HG03432 (cell line): ENCODE data around the gene KCNMA1.

Experiments used
- ATAC-seq: cut with Tn5 transposase; IDR thresholded peaks from one replicate; pipeline ENCODE4 v1.9.1; 2021; ENCODE audit warnings: mild to moderate bottlenecking, moderate library complexity; ENCODE audit not compliant: unreplicated experiment

KCNMA1 gene

DNA sequence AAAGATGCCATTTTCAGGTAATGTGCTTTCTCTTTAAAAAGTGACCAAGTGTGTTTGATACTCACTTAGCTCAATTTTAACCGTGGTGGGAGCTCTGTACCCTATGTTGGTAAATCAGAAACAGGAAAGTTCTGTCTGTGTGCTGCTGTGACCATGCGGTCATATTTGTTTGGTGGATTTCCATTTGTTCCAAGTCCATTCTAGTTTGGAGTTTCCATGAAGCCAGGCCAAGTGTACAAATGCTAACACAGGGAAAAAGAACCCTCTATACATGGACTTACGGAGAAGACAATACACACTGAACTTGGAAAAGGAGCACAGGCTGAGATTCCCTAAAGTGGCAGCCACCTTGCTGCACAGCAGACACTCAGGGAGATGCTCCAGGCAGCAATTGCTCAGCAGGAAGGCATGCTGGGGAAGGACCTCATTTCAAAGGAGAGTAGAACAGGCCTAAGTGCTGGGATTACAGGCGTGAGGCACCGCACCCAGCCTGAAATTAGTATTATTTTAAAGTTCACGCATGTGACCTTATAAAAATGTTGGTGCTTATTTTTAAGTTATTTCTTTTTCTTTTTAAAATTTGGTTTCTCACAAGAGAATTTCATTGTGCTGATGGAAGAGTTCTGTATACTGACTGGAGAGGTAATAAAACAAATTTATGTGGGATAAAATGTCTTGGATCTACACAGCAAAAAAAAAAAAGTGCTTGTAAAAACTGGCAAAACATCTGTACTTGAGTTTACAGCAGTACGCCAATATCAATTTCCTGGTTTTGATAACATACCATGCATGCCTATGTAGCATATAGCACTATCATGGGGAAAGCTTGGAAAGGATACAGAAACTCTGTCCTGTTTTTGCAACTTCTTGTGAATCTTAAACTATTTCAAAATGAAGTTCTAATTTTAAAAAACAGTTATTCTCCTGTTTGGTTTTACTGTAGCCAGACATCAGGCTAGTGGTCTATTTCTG is 436.2 kb downstream of the KCNMA1 start:
- no peak for ATAC-seq

DNA sequence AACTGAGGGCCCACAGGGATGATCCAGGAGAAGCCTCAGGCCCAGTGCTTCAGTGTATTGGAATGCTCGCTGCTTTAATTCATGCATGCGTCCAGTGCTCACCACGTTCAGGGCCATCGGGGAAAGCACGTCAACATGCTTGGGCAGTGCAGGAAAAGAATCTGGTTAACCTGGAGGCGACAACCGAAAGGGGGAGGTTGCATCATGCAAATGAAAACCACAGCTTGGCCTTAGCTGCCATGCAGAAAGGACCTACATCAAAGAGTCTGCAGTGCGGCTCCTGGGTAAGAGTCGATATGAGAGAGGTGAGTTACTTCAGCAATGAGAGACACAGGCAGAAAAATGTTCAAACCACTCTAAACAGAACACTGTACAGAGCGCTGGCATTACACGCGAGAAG is 440.1 kb downstream of the KCNMA1 start:
- ATAC-seq: no peak

DNA sequence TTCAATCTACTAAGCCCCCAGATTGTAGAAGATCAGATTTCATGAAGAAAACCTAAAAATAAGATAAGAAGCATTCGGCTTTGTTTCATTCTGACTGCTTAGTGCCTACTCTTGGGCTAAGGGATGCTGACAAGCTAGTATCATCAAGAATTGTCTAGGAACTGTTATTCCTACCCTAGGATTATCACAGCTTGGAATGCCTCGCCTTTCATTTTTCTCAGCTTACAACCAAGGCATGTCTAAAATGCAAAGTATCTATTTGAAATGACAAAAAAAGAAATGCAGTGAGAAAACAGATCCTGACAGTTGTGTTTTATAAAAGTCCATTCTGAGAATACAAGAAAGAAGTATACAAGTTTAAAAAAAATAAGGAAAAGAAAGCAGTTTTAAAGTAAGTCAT is 441.0 kb downstream of the KCNMA1 start:
- ATAC-seq: no peak

DNA sequence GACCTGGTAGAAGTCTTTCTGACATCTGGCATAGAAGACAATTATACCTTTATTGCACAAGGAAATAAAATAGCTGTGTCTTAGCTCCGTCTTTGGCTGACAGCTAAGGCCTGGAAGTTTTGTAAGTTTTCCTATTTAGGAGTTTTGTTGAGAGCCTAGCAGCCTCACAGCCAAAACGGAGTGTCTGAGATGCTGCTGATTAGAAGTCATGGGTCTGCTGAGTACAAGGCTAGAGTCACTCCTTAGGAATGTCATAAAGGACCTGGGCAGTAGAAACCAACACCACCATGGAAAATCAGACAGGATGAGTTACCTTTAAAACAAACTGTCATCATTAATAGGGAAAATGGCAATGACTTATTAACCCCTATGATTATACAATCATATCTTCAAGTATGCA is 442.5 kb downstream of the KCNMA1 start:
- ATAC-seq: no peak

DNA sequence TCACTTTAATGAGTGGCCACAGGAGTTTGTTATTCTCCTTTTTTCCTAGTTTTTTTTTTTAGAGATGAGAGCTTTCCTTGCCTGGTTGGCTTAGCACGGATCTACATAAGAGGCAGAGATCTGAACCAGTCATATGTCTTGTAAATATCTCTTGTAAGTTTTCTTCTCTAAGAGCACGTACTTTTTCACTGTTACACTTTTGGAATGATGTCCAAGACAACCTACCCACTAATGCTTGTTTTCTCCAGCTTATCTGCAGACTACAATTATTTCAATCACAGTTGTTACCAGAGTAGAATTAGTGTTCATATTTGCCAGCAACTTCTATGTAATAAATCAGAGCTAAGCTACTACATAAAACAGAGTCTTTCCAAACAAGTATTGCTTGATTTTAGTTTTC is 444.6 kb downstream of the KCNMA1 start:
- ATAC-seq: no peak

DNA sequence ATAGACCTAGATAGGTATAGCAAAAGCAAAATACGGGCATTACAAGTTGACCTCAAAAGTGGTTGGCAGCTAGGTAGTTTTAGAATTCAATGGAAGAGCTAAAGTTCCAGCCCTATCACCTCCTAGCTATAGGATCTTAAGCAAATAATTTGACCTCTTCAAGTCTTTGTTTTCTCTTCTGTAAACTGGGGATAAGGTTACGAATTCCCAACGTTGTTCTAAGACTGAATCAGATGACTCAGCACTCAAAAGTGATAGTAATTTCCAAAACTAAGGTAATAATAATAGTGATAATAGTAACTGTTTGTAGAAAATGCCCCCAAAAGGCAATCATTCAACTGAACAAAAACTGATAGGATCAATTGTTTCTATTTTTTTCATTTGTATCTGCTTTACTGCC is 445.2 kb downstream of the KCNMA1 start:
- ATAC-seq: no peak

DNA sequence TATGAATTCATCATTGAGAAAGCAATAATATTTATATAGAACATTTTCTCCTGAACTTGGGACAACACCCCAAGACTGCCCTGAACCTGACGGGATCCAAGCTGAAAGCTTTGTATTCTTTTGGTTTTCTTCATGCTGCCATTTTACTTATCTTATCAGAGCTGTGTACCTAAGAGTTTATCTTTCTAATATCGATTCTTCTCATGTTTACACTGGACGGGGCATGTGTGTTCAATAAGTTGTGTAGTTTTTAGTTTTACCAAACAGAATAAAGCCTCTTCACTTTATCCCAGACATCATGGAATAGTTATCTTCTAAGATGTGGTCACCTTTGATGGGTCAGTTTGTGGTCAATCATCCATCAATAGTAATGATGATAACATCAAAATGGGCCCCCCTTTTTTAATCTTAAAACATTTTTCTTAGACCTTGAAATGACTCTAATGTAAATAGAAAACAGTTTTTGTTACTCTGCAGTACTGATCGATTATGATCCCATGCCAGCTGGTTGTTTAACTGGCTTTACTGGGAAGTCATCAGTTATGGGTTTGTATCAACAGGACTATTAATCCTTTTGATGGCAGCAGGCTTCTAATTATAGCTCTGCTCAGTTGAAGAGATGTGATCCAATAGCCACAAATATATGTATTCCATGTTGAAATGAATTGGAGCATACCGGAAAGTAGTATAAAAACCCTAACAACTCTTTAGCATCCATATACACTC is 446.1 kb downstream of the KCNMA1 start:
- no peak for ATAC-seq

DNA sequence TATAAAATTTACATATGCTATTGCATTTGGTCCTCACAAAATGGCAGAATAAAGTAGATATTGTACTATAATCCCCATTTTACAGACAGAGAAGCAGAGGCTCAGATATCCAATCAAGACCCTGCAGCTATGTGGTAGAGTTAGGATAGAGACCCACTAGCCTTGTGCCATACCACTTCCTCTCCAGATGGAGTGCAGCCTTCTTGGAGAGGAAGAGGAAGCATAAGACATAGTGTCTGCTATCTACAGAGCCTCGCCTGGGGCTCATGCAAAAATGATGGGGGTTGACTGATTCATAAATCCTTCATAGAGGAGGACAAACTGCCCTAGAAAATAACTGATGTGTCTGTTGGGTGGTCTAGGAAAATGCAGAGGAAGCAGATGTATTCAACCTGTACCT is 447.3 kb downstream of the KCNMA1 start:
- no peak for ATAC-seq

DNA sequence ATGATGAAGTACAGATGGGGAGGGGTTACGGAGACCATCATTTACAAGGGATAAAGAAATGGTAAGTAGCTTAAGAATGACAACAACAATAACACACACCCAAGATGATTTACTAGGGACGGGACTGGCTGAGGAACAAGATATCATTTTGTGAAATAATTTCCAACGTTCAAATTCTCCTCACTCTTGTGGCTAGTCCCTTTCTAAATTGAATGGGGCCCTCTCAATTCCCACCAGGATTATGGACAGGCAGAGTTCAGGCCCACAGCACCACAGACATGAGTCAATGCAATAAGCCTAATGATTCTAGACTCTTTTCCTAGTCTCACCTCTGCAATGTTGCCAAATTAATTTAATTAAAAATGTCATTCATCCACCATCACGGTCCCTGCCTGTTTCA is 448.1 kb downstream of the KCNMA1 start:
- ATAC-seq: no peak

DNA sequence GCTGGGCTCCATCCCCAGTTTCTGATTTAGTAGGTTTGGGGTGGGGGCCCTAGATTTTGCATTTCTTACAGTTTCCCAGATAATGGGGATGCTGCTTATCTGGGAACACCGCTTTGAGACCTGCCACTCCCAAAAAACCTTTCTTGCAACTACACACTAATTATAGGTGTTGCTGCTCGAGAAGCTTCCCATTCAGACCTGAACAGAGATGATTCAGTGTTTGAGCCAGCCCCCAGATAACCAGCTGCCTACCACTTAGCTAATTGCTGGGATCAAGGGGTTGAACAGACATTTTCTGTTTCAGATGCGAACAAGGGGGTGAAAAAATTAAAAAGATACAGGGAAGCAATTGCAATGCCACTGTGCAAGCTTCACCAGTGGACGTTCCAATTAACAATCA is 448.5 kb downstream of the KCNMA1 start:
- ATAC-seq: no peak

DNA sequence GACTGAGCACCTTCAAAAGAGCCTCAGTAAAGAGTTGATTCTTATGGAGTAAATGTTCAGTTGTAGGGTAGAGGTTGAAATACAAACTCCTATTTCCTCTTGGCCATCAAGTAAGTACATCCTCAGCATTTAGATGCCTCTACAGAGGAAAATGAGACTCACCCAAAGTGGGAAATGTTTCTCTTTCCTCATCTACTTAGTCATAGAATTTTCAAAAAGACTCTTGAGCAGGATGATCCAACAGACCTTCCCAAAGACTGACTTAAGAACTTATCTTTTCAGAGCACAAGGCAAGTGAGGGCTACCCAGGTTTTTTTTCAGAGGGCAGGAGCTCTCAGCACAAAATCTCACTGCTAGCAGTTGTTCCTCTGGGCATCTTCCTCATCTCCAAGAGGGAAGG is 449.1 kb downstream of the KCNMA1 start:
- no peak for ATAC-seq

DNA sequence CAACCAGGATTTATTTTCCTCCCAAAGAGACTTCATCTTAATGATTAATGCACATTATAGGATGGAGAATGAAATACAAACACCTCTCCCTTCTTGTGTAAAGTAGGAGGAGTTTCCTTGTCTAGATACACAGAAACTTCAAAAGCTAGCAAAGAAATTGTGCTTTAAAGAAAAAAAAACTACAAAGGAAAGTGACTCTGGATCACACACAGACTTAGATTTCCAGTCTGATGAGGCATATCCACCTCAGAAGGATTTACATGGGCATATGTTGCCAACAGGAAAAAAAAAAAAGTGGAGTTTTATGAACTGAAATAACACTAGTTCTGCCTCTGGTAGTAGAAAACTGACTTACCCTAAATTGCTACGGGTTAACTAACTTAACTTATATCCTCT is 449.6 kb downstream of the KCNMA1 start:
- no peak for ATAC-seq

DNA sequence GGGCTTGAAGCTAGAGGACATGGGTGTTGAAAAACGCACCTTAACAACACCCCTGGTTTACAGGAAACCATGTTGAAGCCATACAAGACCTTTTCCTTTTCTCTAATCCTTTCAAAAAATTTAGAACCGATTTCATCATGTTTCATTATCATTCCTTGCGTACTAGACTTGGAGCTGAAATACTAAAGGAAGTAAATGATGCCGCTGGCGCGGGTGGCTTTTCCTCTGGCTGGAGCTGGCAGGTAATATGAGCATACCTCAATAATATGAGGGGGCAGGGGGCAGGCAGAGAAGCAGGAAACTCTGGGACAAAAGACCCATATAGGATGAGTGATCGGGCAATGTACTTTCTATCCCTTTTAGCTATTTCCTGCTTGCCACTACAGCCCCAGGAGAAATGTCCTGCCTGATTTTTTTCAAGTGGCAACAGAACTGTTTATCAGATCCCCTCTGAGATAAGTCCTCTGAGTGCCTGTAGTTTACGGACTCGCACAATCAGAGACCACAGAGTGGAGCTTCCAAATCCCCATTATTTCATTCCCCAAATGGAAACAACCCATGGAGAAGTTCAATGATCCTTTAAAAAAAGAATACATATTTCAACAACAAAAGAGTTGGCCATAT is 450.1 kb downstream of the KCNMA1 start:
- ATAC-seq: no peak

DNA sequence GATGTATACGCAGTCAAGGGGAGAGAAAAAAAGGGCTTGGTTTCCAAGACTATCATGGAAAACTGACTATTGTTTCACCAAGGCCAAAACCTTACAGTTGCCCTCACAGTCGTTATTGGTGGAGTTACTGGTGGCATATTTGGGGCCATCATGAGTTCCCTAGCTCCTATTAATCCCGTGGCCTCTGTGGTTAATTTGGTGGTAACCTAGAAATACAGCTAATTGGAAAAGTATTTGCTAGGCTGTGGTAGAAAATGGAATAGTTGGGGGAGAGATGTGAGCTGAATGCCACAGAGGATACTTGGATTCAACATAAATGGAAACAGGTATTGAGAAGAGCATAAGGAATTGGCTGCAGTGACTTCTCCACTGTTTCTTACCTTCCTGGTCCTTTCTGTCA is 450.7 kb downstream of the KCNMA1 start:
- ATAC-seq: no peak

DNA sequence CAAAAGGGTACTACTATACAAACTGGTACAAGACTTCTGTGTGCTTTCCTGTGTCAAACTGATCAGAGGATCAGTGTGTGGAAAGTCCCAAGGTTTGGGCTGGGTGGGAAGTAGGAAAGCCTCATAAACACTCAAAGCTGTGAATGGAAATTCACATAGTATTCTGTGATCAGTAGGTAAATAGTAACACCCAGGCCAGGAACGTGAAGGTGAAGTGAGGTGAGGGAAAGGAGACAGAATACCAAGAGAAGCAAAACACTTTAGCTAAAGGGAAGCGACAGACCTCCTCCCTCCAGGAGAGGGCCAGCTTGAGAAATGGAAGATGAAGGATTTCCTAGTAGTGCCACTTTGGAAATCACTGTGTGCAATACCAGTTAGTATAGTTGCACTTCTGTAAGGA is 451.9 kb downstream of the KCNMA1 start:
- no peak for ATAC-seq

DNA sequence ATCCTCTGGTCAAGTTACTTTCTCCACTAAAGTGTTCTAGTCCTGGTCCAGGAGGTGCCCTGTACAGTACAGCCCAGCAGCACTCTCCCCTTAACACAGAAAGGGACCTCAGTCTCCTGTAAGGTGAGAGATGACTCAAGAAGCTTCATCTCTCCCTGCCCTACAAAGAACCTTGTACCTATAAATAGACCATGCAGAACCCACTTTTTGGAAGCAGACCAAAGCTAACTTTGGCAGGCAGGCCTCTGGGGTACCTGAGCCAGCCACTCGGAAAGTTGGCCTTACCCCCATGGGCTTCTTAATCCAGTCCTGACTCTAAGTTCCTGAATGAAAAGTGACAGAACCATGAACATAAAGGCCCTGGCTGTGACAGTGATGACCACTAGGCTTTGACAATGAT is 454.8 kb downstream of the KCNMA1 start:
- no peak for ATAC-seq

DNA sequence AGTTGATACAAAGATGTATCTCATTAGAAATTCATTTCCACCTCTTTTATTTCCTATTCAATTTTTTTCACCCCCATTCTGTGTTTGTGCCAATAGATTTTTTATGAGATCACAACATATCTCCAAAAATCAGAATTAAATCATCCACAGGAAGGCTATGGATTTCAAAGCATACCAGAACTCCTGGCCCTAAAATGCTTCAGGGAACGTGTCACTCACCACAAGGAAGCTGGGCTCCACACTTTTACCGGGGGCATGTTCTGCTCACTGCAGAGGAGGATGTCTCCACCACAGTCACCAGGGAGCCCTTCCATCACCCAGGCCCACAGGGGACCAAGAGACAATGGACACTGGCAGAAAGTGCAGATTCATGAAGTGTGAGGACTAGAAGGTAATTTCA is 456.8 kb downstream of the KCNMA1 start:
- no peak for ATAC-seq

DNA sequence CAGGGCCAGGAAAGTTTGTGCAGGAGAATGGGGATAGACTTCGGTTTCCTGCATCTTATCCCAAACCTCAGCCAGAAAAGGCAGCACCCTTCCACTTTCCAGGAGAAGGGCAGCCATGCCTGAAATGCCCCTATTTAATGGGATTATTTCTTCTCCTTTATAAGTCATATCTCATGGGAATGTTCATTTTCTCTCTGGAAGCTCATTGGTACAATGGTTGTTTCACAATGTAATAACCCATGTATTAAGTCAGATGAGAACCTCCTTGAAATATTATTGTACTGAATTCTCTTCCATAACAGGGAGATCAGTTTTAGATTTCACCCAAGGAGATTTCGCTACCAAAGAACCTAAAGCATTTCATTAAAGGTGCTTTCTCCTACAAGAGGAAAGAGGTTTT is 457.5 kb downstream of the KCNMA1 start:
- ATAC-seq: no peak

DNA sequence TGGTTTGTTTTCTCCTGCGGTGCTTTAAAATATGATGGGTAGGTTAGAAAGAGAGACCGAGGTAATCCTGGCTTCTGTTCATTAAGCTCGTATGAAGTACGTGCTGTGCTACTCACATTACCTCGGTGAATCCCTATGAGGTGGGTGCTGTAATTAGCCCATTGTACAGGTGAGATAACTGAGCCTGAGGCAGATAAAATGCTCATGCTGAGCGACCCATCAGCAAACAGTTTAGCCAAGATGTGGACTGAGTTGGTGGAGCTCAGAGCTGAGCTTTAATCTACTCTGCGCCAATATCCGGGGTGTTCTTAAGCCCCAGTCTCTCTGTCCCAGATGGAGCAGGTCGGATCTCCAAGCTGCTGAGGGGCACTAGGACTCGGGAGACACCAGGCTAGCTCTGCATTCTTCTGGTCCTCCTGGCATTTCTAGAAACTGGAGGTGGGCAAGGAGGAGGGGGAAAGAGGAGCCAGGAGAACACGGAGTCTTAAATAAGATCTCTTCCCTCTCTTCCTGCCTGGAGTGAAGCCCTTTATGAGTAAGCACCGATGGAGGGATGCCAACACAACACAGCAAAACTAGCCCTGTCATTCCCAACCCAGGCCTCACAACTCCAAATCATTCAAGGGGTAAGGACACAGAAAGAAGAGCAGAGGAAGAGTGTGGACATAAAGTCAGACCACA is 458.5 kb downstream of the KCNMA1 start:
- ATAC-seq: no peak

DNA sequence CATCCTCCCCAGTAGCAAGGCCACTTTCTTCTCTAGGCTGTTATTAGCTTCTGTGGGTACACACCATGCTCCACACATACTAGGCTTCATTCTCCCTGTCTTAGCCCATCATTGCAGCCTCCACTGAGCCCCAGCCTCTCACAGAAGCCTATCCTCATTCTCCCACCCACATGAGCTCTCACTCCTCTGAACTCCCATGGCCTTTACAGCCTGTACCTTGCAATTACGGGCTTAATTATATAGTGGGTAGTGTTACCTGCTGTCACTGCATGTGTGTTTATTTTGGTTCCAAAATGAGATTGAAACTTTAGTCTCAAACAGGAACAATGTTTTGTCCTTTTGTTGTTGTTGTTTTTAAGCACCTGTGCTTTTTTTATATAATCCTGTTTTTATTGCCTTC is 460.0 kb downstream of the KCNMA1 start:
- no peak for ATAC-seq

DNA sequence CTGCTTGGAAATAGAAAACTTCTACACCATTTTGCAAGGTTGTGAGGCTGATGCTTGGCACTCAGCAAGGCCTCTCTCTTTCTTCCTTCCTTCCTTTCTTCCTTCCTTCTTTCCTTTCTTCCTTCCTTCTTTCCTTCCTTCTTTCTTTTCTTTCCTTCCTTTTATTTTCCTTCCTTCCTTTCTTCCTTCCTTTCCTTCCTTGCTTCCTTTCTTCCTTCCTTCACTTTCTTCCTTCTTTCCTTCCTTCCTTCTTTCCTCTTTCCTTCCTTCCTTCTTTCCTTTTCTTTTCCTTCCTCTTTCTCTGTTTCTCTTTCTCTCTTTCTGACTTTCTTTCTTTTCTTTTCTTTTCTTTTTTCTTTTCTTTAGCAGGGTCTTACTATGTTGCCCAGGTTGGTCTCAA is 460.4 kb downstream of the KCNMA1 start:
- no peak for ATAC-seq
